Stimulated activated naive CD4-positive, alpha-beta T cell treated with Interleukin-2 at 50 U/mL for 16 hours (primary cell): ENCODE data around the gene DLG2.
"Not testable (repeated sequence)": the region's sequence is repeated elsewhere in the genome, so short reads cannot be mapped to it uniquely, and the experiment has no call there.

Experiments
- DNase-seq: peaks from one replicate; lab custom pipeline; 2025; lab: John Stamatoyannopoulos, UW

The DLG2 gene

DNA sequence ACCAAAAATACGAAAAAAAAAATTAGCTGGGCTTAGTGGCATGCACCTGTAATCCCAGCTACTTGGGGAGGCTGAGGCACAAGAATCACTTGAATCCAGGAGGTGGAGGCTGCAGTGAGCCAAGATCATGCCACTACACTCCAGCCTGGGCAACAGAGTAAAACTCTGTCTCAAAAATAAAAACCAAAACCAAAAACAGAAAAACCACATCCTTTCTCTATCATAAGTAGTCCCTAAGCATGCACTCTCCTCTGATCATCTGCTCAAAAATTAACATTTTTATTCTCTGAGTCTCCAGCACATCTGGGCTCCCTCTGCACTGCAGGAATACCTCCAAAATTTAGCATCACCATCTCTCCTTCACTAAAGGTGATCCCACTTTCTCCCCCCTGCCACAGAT is 516.9 kb downstream of the DLG2 start:
- DNase-seq, result not testable (repeated sequence)

DNA sequence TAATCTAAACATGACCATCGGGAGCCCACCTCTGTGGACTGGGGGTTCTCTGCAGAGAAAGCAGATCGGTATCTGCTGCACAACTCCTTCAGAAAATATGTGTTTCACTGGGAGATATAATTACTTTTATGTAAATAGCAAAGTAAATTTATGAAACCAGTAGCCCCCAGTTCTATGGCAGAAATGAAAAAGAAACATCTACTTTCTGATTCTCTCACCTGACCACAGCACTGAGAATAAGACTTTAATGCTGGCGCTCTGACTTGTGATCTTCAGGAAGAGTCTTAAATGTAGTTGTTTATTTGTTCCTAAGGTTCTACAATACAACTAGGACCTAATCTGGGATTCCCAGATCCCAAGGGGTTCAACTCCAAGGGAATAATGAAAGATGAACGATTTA is 518.0 kb downstream of the DLG2 start:
- DNase-seq, result no peak

DNA sequence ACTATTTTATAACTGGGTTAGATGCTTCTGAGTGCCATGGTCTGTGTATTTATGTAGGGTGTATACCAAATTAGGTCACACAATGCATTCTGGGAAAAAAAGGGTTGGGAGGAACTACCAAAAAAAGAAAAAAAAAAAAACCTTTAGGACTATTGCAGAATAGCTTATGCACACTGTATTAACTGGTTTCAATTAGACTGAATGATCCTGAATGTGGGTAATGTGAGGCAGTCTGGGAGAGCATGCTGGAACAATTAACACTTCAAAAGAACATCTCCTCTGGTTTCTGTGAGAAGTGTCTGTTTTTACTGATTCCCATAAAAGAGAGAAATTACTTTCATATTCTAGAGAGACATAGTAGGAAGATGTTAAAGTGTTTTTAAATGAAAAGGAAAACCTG is 521.3 kb downstream of the DLG2 start:
- DNase-seq, result no peak

DNA sequence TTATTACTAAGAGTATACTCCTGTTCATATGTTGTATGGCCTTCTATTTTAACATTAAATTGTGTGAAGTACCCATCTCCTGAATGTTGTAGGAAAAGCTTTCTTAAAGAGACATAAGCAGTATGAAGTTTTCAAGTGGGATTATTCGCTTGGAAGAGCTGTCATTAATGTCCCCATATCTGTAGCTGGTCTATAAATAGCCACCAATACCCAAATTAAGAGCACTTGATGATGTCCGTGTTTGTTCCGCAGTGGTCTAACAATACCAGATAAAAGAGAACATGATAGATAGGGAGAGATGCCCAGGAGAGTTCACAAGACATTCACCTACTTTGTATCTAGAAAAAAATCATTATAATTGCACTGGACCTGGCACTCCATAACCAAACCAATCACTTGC is 527.6 kb downstream of the DLG2 start:
- DNase-seq, result no peak

DNA sequence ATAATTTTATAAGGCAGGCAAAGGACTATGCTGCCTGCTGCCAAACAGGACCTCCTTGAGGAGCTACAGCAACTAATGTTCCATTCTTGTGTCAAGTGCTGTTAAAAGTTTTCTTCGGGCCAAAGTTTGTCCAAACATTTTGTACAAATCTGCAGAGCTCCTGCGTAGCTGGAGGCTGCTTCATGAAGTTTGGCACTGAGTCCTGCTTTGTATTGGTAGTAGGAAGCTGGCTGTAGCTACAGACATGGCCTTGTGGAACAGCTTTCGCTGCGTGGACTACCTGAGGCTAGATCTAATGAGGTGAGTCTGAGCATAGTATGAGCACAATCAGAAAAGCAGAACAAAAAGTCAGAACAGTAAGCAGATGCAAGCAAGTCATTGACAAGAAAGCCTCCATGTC is 528.1 kb downstream of the DLG2 start:
- DNase-seq, result no peak

DNA sequence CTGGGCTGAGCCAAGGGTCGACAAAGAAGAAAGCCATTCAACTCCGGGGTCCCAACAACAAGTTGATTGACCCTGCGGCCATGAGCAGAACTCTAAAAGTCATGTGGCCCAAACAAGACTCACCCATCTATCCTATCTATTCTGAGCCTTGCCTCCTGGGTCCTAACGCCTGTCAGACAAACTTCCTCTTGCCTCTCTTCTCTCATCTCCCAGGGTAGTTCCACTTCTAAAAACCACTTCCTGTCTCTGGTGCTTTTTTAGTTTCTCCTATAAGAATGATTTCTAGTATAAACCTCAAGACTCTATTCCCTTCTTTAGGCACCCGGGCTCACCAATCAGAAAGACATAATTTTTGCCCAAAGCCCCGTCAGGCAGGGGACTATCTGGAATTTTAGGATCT is 530.2 kb downstream of the DLG2 start:
- DNase-seq, result no peak

DNA sequence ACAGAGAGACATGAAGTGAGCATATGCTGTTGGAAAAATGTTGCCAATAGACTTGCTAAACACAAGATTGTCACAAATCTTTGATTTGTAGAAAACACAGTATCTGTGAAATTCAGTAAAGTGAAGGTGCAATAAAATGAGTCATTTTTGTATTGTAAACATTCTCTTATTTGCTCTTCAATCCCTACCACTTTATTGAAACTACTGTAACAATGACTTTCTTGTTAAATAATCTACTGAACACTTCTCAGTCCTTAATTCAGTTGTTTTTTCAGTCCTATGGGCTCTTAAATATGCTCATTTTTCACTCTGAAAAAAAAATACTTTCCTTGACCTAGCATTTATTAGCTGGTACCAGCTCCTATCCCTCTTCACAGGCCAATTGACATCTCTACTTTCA is 531.9 kb downstream of the DLG2 start:
- no peak for DNase-seq

DNA sequence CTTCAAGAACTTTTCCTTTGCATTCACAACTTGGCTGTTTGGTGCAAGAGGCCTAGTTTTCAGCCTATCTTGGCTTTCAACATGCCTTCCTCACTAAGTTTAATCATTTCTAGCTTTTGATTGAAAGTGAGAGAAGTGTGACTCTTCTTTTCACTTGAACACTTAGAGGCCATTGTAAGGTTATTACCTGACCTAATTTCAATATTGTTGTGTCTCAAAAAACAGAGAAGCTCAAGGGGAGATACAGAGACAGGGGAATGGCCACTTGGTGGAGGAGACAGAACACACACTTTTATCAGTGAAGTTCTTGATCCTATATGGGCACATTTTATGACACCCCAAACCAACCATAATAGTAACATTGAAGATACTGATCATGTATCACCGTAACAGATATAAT is 532.3 kb downstream of the DLG2 start:
- no peak for DNase-seq

DNA sequence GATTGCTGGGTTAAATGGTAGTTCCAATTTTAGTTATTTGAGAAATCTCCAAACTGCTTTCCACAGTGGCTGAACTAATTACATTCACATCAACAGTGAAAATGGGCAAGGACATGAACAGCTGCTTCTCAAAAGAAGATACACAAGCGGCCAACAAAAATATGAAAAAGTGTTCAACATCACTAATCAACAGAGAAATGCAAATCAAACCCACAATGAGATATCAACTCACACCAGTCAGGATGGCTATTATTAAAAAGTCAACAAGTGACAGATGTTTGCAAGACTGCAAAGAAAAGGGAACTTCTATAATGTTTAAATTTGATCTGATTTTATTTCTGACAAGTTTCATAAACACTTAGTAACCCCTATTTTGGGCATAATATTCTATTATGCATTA is 537.5 kb downstream of the DLG2 start:
- no peak for DNase-seq

DNA sequence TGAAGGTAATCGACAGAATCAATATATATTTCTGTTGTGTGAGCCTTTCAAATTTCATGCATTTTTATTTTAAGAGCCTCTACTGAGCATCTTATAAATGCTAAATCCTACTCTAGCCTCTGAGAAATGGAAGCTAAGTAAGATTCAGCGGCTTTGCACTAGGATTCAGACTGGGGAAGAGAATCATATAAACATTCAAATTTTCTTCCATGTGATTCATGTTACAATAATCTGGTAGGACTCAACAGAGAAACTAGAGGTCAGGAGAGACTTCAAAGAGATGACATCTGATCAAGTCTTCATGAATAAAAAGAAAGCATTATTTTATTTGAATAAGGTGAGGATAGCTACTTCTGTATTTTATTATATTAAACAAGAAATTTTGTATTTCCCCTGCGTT is 538.9 kb downstream of the DLG2 start:
- no peak for DNase-seq

DNA sequence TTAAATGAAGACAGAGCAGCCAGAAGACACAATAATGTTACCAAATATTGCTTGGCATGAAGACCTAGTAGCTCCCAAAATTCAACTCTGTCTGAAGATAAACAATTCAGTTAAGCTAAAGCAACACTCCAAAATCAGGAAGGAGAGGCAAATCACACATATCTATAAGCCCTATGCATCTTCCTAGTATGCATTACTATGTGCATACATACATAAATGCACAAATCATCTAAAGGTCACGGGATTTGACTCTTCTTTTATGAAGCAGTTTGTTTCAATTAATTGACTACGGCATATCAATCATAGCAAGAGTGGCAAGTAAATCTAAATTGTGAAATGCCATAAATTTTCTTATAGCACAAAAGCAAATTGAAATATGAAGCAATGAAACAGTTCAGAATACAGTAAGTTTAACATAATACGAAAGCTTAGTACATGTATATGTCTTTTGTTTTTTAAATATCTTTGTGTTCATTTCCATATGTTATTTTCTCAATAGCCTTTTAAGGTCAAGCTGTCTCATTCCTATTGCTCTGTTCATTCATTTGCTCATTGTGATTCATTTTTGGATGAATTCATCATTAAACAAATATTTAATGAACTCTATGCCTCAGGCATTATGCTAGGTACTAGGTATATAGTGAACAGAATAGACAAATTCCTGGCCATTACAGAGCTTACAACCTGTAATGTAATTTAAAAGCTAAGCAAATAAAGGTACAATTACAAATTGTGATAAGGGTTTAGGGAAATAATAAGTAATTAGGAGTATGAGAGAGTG is 540.5 kb downstream of the DLG2 start:
- no peak for DNase-seq

DNA sequence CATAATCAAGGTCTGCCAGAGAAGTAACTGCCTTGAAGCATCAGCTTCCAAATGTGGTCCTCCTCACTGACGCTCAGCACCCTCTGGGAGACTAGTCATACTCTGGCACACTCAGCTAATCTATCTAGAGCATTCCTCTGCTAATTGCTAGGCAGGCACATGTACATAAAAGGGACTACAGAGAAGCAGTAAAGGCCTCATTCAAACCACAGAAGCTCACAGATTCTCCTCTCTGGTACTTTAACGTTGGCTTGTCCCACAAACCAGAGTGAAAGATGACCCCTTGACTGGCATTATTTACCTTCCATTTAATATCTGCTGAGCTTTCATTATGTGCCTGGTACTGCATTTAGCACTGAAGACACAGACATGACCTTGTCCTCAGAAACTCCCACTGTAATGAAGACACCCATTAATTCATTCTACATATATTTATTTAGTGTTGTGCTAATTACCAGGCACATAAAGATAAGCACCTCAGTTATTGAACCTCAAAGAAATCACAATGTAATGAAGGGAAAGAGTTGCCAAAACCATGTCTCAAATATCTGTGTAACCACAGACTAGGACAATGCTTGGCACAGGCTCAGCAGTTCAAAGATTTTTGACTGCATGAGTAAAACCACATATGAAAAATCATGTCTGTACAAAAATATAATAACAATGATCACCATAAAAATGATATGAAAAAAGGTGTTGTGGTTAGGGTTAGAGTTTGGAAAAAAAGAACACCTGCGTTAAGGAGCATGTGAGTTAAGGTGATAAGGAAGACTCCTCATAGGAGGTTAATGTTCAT is 550.4 kb downstream of the DLG2 start:
- DNase-seq, result no peak

DNA sequence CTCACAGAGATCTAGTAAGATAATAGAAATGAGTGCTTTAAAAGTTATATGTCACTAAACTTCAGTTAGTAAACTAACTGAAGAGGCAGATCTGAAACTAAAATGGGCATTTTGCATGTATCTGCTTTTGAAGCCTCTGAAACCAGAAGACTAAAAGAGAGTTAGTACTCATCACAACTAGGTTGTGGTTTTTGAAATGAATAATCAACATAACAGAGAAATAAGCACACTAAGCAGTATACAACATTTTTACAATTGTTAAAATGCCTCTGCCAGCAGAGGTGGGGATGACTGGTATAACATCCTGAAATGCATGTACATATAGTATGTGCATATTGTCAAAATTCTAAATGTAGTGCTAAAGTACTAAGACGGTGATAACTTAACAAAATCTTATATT is 564.5 kb downstream of the DLG2 start:
- no peak for DNase-seq

DNA sequence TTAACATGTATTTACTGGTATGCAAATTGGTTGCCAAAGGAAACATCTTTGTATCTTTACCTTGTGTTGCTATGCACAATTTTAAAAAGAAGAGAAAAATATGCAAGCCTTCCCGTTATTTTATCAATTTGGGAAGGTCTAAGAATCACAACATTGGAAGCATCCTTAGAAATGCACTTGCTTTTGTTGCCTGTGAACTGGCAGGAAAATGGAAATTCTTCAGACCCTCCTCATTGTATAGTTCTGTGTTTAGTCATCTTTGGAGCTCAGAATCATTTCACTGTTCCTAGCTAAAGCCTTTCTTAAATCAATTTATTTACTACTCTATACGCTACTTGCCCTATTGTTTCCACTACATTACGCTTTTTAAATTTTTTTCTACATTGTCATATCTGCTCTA is 574.5 kb downstream of the DLG2 start:
- no peak for DNase-seq

DNA sequence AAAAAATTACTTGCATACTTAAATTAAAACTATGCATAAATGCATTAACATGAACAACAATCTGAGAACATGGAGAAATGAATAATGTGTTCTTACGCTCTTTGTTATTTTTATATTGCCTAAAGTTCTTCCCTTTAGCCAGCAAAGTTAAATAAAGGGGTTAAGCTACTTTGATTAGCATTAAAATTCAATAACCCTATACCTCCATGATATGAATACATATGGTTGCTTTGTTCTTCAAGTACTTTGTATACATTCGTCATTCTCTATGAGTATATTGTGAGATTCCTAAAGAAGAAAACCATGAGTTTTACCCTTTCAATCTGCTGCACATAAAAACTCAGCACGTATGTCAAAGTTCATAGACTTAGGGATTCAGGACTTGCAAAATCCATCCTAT is 578.3 kb downstream of the DLG2 start:
- DNase-seq, result no peak

DNA sequence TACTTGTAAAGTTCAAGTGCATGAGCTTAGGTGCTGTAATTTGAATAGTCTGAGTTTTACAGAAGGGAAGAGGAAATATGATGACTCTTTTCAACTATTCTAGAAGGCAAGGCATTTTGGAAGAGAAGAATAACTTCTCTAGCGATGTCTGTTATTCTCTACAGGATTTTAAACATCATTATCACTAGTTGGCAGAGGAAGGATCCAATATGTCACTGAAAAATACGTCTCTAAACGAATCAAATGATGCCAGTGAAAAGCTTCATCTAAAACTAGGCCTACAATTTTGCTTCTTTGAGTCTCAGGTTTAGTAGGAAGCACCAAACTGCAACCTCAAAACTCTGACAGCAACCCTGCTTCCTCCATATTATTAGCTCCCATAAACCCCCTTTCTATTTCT is 581.4 kb downstream of the DLG2 start:
- no peak for DNase-seq

DNA sequence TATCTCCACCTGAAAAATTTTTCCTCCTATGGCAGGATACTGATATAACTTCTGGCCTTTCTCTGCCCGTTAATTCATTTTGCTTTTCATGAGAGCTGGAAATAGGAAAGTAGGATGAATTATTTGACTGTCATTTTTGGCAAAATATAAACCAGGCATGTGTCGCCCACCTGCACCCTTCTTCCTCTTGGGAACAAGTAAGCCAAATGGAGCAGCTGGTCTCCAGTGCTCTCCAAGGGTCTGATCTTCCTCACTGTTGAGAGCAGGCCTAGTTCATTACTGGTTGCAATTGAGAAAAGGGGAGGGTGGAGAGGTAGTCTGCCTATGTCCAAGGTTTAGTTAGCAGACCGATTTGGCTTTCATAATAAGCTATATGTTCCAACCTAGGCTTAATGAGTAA is 582.2 kb downstream of the DLG2 start:
- no peak for DNase-seq

DNA sequence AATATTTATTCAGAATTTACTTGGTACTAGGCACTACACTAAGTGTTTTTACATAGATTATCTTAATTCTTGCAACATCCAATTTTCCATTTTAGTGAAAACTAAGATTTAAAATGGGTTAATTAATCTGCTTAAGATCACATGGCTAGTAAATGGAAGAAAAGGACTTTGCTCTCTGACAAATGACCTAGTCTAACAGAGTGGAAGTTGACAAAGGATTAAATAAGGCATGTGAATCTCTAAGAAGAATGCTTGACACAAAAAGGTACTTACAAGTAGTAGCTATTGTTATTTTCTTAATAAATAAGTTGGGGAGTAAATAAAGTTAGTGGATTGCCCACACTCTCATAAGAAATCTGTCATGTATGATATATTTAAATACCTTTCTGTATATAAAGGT is 584.8 kb downstream of the DLG2 start:
- DNase-seq, result no peak

DNA sequence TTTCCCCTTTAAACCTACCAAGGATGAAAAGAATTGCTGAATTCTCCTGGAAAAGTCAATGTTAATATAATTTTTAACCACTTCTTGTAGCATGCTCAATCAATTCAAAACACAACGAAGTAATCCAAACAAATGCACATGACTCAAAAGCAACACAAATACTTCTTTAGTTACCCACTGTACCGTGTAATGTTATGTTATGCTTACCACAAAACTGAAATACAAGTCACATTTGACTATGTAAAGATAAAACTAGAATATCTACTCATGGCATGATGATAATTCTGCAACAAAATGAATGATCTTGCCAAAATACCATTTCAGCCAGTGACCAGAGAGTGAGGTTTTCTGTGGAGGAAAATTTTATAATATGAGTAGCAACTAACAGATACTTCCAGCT is 587.0 kb downstream of the DLG2 start:
- no peak for DNase-seq

DNA sequence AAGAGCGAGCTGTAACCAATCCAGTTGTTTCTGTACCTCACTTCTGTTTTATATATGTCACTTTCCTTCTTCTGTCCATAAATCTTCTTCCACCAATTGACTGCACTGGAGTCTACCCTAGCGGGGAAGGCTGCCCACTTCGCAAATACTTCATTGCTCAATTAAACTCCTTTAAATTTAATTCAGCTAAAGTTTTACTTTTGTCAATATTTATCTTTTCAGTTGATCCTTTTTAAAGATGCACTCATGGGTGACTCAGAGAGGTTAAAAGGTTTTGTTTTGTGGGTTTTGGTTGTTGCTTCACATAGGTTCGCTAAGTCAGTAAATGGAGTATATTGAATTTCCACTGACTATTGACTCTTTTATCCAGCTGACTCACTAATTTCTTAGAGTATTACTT is 597.2 kb downstream of the DLG2 start:
- DNase-seq, result no peak

DNA sequence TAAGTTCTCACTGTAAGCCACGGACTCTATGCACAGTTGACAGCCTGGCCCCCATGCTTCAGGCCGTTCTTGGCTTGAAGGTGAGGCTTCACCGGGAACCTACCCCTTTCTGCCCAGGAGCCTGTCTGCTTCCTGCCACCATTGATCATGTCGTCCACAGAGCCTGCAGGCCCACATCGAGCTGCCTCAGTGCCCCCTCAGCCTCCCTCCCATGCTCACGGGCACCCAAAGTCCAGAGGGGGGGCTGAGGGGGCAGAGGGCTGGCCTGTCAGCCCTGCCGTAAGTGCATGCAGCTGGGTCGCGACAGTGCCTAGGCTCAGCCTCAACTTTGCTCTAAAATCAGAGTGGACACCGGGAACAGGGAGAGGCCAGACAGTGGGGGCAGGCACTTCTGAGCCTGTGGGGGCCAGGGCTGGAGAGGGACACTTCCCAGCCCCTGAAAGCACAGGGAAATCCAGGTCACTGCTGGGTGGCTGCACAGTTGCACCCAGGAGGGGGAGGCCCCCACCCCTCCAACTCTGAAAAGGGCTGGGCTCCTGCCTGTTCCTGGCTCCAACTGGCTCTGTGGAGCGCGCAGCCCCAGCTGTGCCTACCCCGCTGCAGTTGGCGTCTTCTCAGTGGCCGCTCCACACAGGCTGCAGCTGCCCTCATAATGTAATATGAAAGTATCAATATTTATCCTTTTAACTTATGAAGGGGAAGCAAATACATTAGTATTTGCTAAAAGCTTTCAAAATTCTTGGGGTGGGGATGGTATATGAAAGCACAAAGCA is 598.6 kb downstream of the DLG2 start:
- no peak for DNase-seq

DNA sequence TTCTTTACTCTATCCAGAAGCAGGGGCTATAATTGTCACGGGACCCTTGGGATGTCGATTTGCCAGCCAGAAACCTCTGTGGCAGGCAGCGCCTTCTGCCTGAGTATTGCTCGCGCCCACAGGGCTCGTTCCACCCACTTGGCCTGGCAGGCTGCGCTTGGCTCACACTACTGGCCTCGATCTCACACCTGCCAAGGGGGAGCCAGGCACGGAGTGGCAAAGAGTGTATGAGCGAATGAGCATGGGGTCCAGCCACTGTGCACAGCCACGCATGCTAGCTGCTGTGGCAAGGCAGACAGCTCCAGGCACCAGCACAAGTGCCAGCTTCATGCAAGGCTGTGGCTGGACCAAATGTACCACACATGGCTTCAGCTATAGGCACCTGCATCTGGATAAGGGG is 599.8 kb downstream of the DLG2 start:
- no peak for DNase-seq

DNA sequence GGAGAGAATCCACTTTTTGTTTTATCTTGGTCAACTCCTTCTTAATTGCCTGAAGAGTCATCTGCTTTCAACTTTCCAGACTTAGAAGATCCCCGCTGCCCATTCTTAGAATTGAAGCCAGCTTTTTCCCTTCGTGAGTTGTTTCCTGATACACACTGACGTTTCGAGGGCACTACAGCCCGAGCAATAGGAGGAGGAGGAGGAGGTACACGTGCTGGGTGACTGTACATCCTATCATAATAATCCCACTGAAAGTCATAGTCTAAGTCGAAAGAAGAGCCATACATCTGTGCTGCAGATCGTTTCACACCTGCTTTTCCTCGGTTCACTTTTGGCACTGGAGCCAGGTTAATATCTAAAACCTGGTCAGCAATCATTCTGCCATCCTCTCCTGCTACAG is 606.1 kb downstream of the DLG2 start:
- no peak for DNase-seq
